Neuronal stem cell (in vitro differentiated cells): Measurements from ENCODE around the gene AGBL3.

ENCODE experiments used
- DNase-seq: peaks from one replicate; pipeline ENCODE4 v3.0.0-alpha.2; 2013; ENCODE audit warnings: low spot score
- H2AFZ ChIP-seq: one replicate; pipeline ENCODE4 v1.6.1; 2013; ENCODE audit warnings: mild to moderate bottlenecking, low read length, inconsistent platforms
- H2AK5ac ChIP-seq: 2 replicates; pipeline ENCODE4 v1.6.1; 2013; ENCODE audit warnings: low read depth, mild to moderate bottlenecking, inconsistent platforms, low read length, moderate library complexity, mixed read lengths
- H2BK120ac ChIP-seq: 2 replicates; pipeline ENCODE4 v1.6.1; 2013; ENCODE audit warnings: low read depth, mild to moderate bottlenecking, inconsistent platforms, low read length, moderate library complexity, mixed read lengths
- H2BK12ac ChIP-seq: one replicate; pipeline ENCODE4 v1.6.1; 2013; ENCODE audit warnings: low read length, inconsistent platforms
- H2BK15ac ChIP-seq: 2 replicates; pipeline ENCODE4 v1.6.1; 2013; ENCODE audit warnings: mild to moderate bottlenecking, low read length, inconsistent platforms, mixed read lengths
- H2BK5ac ChIP-seq: one replicate; pipeline ENCODE4 v1.6.1; 2013; ENCODE audit warnings: inconsistent platforms, mild to moderate bottlenecking, low read length, moderate library complexity
- H3K14ac ChIP-seq: one replicate; pipeline ENCODE4 v1.6.1; 2013; ENCODE audit warnings: low read length, inconsistent platforms
- H3K18ac ChIP-seq: 2 replicates; pipeline ENCODE4 v1.6.1; 2013; ENCODE audit warnings: low read length, inconsistent platforms
- H3K23ac ChIP-seq: 2 replicates; pipeline ENCODE4 v1.6.1; 2013; ENCODE audit warnings: low read depth, mild to moderate bottlenecking, mixed read lengths, low read length, inconsistent platforms; ENCODE audit not compliant: poor library complexity
- H3K27ac ChIP-seq: replicated peaks from 3 replicates; pipeline ENCODE4 v1.5.1; 2013; ENCODE audit warnings: low read length, inconsistent platforms
- H3K27me3 ChIP-seq, 3 experiments: 2 replicates each; pipeline ENCODE4 v1.6.1; 2013; ENCODE audit warnings: low read length in 3 of 3, mild to moderate bottlenecking in 2 of 3, inconsistent platforms in 1 of 3, low read depth in 1 of 3, mixed read lengths in 1 of 3, moderate library complexity in 1 of 3; ENCODE audit not compliant: control insufficient read depth in 3 of 3, insufficient read depth in 3 of 3
- H3K36me3 ChIP-seq, 2 donors: replicated peaks in 1 of 2; 2 replicates each; pipeline ENCODE4 v1.6.1; 2013; ENCODE audit warnings: low read length in 2 of 2; ENCODE audit not compliant: control insufficient read depth in 2 of 2, insufficient read depth in 2 of 2
- H3K4ac ChIP-seq: 2 replicates; pipeline ENCODE4 v1.6.1; 2013; ENCODE audit warnings: inconsistent platforms, mild to moderate bottlenecking, low read length, moderate library complexity
- H3K4me1 ChIP-seq, 2 donors: 1 replicate in 1 of 2; 2 replicates in 1 of 2; pipeline ENCODE4 v1.6.1; 2013; ENCODE audit warnings: low read length in 2 of 2, low read depth in 1 of 2; ENCODE audit not compliant: control insufficient read depth in 2 of 2, insufficient read depth in 1 of 2
- H3K4me2 ChIP-seq: one replicate; pipeline ENCODE4 v1.6.1; 2013; ENCODE audit warnings: mild to moderate bottlenecking, low read length, inconsistent platforms; ENCODE audit not compliant: insufficient read depth, poor library complexity, severe bottlenecking
- H3K4me3 ChIP-seq, 2 donors: 2 replicates each; pipeline ENCODE4 v1.5.1; 2013; ENCODE audit warnings: low read length in 2 of 2, mild to moderate bottlenecking in 2 of 2, inconsistent platforms in 1 of 2, moderate library complexity in 1 of 2
- H3K79me1 ChIP-seq: one replicate; pipeline ENCODE4 v1.6.1; 2013; ENCODE audit warnings: low read depth, mild to moderate bottlenecking, inconsistent platforms, low read length, moderate library complexity
- H3K9ac ChIP-seq: one replicate; pipeline ENCODE4 v1.6.1; 2013; ENCODE audit warnings: mild to moderate bottlenecking, low read depth, low read length, inconsistent platforms; ENCODE audit not compliant: poor library complexity
- H3K9me3 ChIP-seq, 2 donors: replicated peaks in 1 of 2; 2 replicates each; pipeline versions ENCODE3 to v1.6.1; 2013; ENCODE audit warnings: low read length in 2 of 2, mild to moderate bottlenecking in 2 of 2, inconsistent platforms in 1 of 2, low read depth in 1 of 2, mixed read lengths in 1 of 2, moderate library complexity in 1 of 2; ENCODE audit not compliant: control insufficient read depth in 2 of 2, insufficient read depth in 1 of 2
- H4K8ac ChIP-seq: one replicate; pipeline ENCODE4 v1.6.1; 2013; ENCODE audit warnings: low read depth, mild to moderate bottlenecking, inconsistent platforms, low read length, moderate library complexity
- H4K91ac ChIP-seq: one replicate; pipeline ENCODE4 v1.6.1; 2013; ENCODE audit warnings: low read length, low read depth, mild to moderate bottlenecking, inconsistent platforms; ENCODE audit not compliant: poor library complexity
- WGBS, 2 donors: extraction: QIAGEN DNeasy Blood & Tissue Kit; methylation state at CpG; one replicate each; pipeline ENCODE4 v1.1.7; 2013; ENCODE audit warnings: missing lambda C conversion rate in 2 of 2, mixed read lengths in 1 of 2; ENCODE audit not compliant: insufficient read length in 2 of 2, insufficient replicate concordance in 1 of 2; ENCODE audit errors: extremely low coverage in 2 of 2; 5-methylcytosine and 5-hydroxymethylcytosine counted together

The AGBL3 gene

GRCh38 chr7:135165862-135166261, 179.6 kb downstream of the AGBL3 start:
- Histone ChIP-seq H2BK15ac (no peak overlapping the region), H4K8ac (no peak overlapping the region), H2AFZ (no peak overlapping the region), H2AK5ac (no peak overlapping the region), H3K18ac (no peak overlapping the region), H3K9ac (no peak overlapping the region), H3K79me1 (peaks cover 10% of the 10 kb centered on the region), H3K4me1 (peaks cover 2 to 3% of the 10 kb centered on the region in 2 donors), H3K36me3 (peaks cover 50 to 69% of the 10 kb centered on the region in 2 donors), H4K91ac (no peak overlapping the region), H3K9me3 (peaks cover 6 to 9% of the 10 kb centered on the region in 2 donors), H2BK120ac (no peak overlapping the region), H3K27ac (no peak overlapping the region), H2BK12ac (no peak overlapping the region), H2BK5ac (no peak overlapping the region), H3K14ac (no peak overlapping the region), H3K27me3 (no peaks in the 10 kb centered on the region), H3K4me3 (no peak overlapping the region), H3K4ac (no peak overlapping the region), H3K4me2 (no peak overlapping the region), H3K23ac (no peak overlapping the region)
- WGBS, 2 donors, result no CpG with 5 or more reads among the region's 4 CpGs
- DNase-seq, result no peak

- WGBS, 2 donors, result no CpG with 5 or more reads among the region's 18 CpGs
- no peak overlapping the region for H2BK5ac ChIP-seq
- H3K36me3 ChIP-seq, result peaks cover 50 to 69% of the 10 kb centered on the region in 2 donors
- H3K4me2 ChIP-seq, result no peak overlapping the region
- no peak overlapping the region for H2AFZ ChIP-seq
- H4K8ac ChIP-seq, result no peak overlapping the region
- H2BK120ac ChIP-seq, result no peak overlapping the region
- H3K4me3 ChIP-seq, result no peak overlapping the region
- peaks cover 10% of the 10 kb centered on the region for H3K79me1 ChIP-seq
- H3K27me3 ChIP-seq, result no peaks in the 10 kb centered on the region
- H3K9ac ChIP-seq, result no peak overlapping the region
- H3K9me3 ChIP-seq, result peaks cover 6 to 9% of the 10 kb centered on the region in 2 donors
- no peak overlapping the region for H2AK5ac ChIP-seq
- no peak overlapping the region for H4K91ac ChIP-seq
- no peak overlapping the region for H3K18ac ChIP-seq
- no peak overlapping the region for H3K27ac ChIP-seq
- DNase-seq, result no peak
- H3K4me1 ChIP-seq, result peaks cover 3 to 4% of the 10 kb centered on the region in 2 donors
- H3K4ac ChIP-seq, result no peak overlapping the region
- H3K23ac ChIP-seq, result no peak overlapping the region
- H2BK15ac ChIP-seq, result no peak overlapping the region
- H3K14ac ChIP-seq, result no peak overlapping the region
- no peak overlapping the region for H2BK12ac ChIP-seq
These were observed 180.2 kb downstream of the AGBL3 start for GRCh38 chr7:135166338-135166990.

GRCh38 chr7:135167365-135167917, 181.1 kb downstream of the AGBL3 start:
- Histone ChIP-seq H3K27ac (no peak overlapping the region), H3K23ac (peak overlapping the region; percentile 55), H3K4me3 (no peak overlapping the region), H2BK12ac (no peak overlapping the region), H2BK120ac (no peak overlapping the region), H2AK5ac (no peak overlapping the region), H3K14ac (no peak overlapping the region), H3K9me3 (peaks cover 2% of the 10 kb centered on the region in 2 donors), H3K4ac (no peak overlapping the region), H2AFZ (no peak overlapping the region), H3K4me2 (no peak overlapping the region), H4K91ac (no peak overlapping the region), H3K36me3 (peaks cover 50 to 64% of the 10 kb centered on the region in 2 donors), H3K18ac (no peak overlapping the region), H3K27me3 (no peaks in the 10 kb centered on the region), H4K8ac (no peak overlapping the region), H2BK5ac (no peak overlapping the region), H3K4me1 (peaks cover 3 to 10% of the 10 kb centered on the region in 2 donors), H3K9ac (no peak overlapping the region), H2BK15ac (no peak overlapping the region), H3K79me1 (peaks cover 10% of the 10 kb centered on the region)
- no peak for DNase-seq
- no CpG with 5 or more reads among the region's 12 CpGs for WGBS, 2 donors

- Histone ChIP-seq H2AFZ (no peak overlapping the region), H3K4me3 (no peak overlapping the region), H2AK5ac (no peak overlapping the region), H4K8ac (no peak overlapping the region), H2BK5ac (no peak overlapping the region), H3K79me1 (peaks cover 10% of the 10 kb centered on the region), H3K4me2 (no peak overlapping the region), H2BK120ac (no peak overlapping the region), H3K23ac (peak overlapping the region; percentile 55), H3K4me1 (peaks cover 3 to 10% of the 10 kb centered on the region in 2 donors), H4K91ac (no peak overlapping the region), H2BK15ac (no peak overlapping the region), H3K9me3 (peaks cover 0 to 2% of the 10 kb centered on the region in 2 donors), H3K9ac (peak overlapping the region; percentile 44), H3K18ac (no peak overlapping the region), H2BK12ac (no peak overlapping the region), H3K27me3 (no peaks in the 10 kb centered on the region), H3K36me3 (peaks cover 50 to 58% of the 10 kb centered on the region in 2 donors), H3K14ac (no peak overlapping the region), H3K27ac (no peak overlapping the region), H3K4ac (no peak overlapping the region)
- WGBS, 2 donors, result no CpG with 5 or more reads among the region's 9 CpGs
- no peak for DNase-seq
These were observed 181.7 kb downstream of the AGBL3 start for GRCh38 chr7:135168001-135168400.
